GM12878 (cell line): ENCODE data around the gene RASA1. TPM values are rescaled to one million over a fixed set of nuclear protein-coding genes. Genes with fewer than 3 reads are reported as not detected.

Experiments used
- ATAC-seq: fragments of 200-7000 bp; cut with Tn5 transposase; 3 replicates; pipeline ENCODE4 v1.9.1; 2020; ENCODE audit warnings: mild to moderate bottlenecking, moderate library complexity
- BruUV-seq: library from RNA; stranded (reverse); fragments of 400-500 nt; replicated peaks from 2 replicates; lab custom pipeline; 2021; lab: Mats Ljungman, UMichigan
- CTCF ChIA-PET: fragments of 300-600 bp; sonication (Branson Sonifier 250); formaldehyde crosslinking; extraction: SDS; loops from one replicate; lab custom pipeline; 2021; ENCODE audit warnings: inconsistent platforms; lab: Yijun Ruan, JAX
- POLR2A ChIA-PET: fragments of 350-600 bp; formaldehyde crosslinking; extraction: SDS; loops from one replicate; lab custom pipeline; 2021; ENCODE audit warnings: inconsistent platforms; lab: Charles Lee
- RAD21 ChIA-PET: fragments of 300-600 bp; sonication (Branson Sonifier 250); formaldehyde crosslinking; loops from one replicate; lab custom pipeline; 2023; ENCODE audit warnings: antibody characterized with exemption; ENCODE audit not compliant: unreplicated experiment; lab: Charles Lee
- SMC1A ChIA-PET: fragments of 300-600 bp; sonication (Branson Sonifier 250); formaldehyde crosslinking; loops from one replicate; lab custom pipeline; 2023; ENCODE audit not compliant: unreplicated experiment, uncharacterized antibody; lab: Charles Lee
- DNase-seq: peaks from one replicate; pipeline ENCODE4 v3.0.0-alpha.2; 2011; ENCODE audit warnings: low read depth, low spot score
- FAIRE-seq: peaks from 3 replicates; lab custom pipeline; 2011; peaks lifted over from hg19 to GRCh38; lab: Jason Lieb, UNC
- H2AFZ ChIP-seq: 2 replicates; pipeline ENCODE4 v1.6.0; 2011; ENCODE audit warnings: low read depth, low read length, control low read depth; ENCODE audit not compliant: control insufficient read depth
- H3K27ac ChIP-seq: 2 replicates; pipeline ENCODE4 v1.5.1; 2011; ENCODE audit warnings: control low read depth; ENCODE audit not compliant: control insufficient read depth, insufficient read depth
- H3K27me3 ChIP-seq, 2 experiments: replicated peaks in 1 of 2; 2 replicates each; pipeline versions ENCODE4 v1.6.0 to v1.6.1; 2011; ENCODE audit warnings: low read length in 1 of 2; ENCODE audit not compliant: control insufficient read depth in 2 of 2, insufficient read depth in 2 of 2
- H3K36me3 ChIP-seq, 2 experiments: 2 replicates each; pipeline ENCODE4 v1.5.1; 2011; ENCODE audit warnings: low read length in 1 of 2; ENCODE audit not compliant: control insufficient read depth in 2 of 2, insufficient read depth in 2 of 2
- H3K4me1 ChIP-seq: 2 replicates; pipeline ENCODE4 v1.6.1; 2011; ENCODE audit warnings: mild to moderate bottlenecking, low read length, moderate library complexity, mixed read lengths; ENCODE audit not compliant: control insufficient read depth, insufficient read depth
- H3K4me2 ChIP-seq: 2 replicates; pipeline ENCODE4 v1.6.0; 2011; ENCODE audit warnings: control low read depth; ENCODE audit not compliant: control insufficient read depth, insufficient read depth
- H3K4me3 ChIP-seq: fragments of 200-600 bp; sonication (generic); 2 replicates; pipeline ENCODE4 v1.5.1; 2016
- H3K79me2 ChIP-seq: 2 replicates; pipeline ENCODE4 v1.6.0; 2011; ENCODE audit warnings: low read length; ENCODE audit not compliant: control insufficient read depth, insufficient read depth
- H3K9ac ChIP-seq: 2 replicates; pipeline ENCODE4 v1.8.0; 2011; ENCODE audit warnings: low read length, control low read depth, mixed read lengths; ENCODE audit not compliant: control insufficient read depth, insufficient read depth
- H3K9me3 ChIP-seq: replicated peaks from 3 replicates; pipeline ENCODE4 v1.5.1; 2011; ENCODE audit warnings: mild to moderate bottlenecking, low read length; ENCODE audit not compliant: control insufficient read depth, insufficient read depth
- H4K20me1 ChIP-seq: 2 replicates; pipeline ENCODE4 v1.6.0; 2011; ENCODE audit not compliant: control insufficient read depth, insufficient read depth
- ESRRA ChIP-seq: IDR thresholded peaks from 2 replicates; pipeline ENCODE4 v1.6.1; 2012; ENCODE audit warnings: mild to moderate bottlenecking, low read length, improper control_type of control experiment
- EZH2 ChIP-seq: IDR thresholded peaks from 2 replicates; pipeline ENCODE4 v1.6.1; 2012; ENCODE audit warnings: low read depth, mild to moderate bottlenecking, control low read depth, inconsistent platforms, low read length, borderline replicate concordance; ENCODE audit not compliant: control insufficient read depth
- POU2F2 ChIP-seq: IDR thresholded peaks from 3 replicates; pipeline ENCODE4 v1.6.1; 2011; ENCODE audit warnings: low read depth, mild to moderate bottlenecking, low read length, borderline replicate concordance
- RUNX3 ChIP-seq: IDR thresholded peaks from 2 replicates; pipeline ENCODE4 v1.6.1; 2012; ENCODE audit warnings: low read length, inconsistent platforms
- TAF1 ChIP-seq: IDR thresholded peaks from 2 replicates; pipeline ENCODE4 v1.6.1; 2011; ENCODE audit warnings: mild to moderate bottlenecking, low read depth, low read length, borderline replicate concordance
- ZNF217 ChIP-seq: fragments of 450-650 bp; IDR thresholded peaks from 2 replicates; pipeline ENCODE4 v1.6.1; 2017; ENCODE audit warnings: antibody characterized with exemption, mild to moderate bottlenecking
- ZNF384 ChIP-seq: IDR thresholded peaks from 2 replicates; pipeline ENCODE4 v1.6.1; 2012; ENCODE audit warnings: low read depth, mild to moderate bottlenecking, low read length, improper control_type of control experiment, borderline replicate concordance
- ZNF622 ChIP-seq: fragments of 450-650 bp; IDR thresholded peaks from 2 replicates; pipeline ENCODE4 v1.6.1; 2017; ENCODE audit warnings: mild to moderate bottlenecking, inconsistent platforms
- WGBS: methylation state at CpG from one replicate; pipeline ENCODE4 v1.1.6; 2016; ENCODE audit warnings: low lambda C conversion rate; ENCODE audit not compliant: insufficient replicate concordance, insufficient coverage; ENCODE audit errors: missing lambda C conversion rate; 5-methylcytosine and 5-hydroxymethylcytosine counted together
- in situ Hi-C: fragments of 300-500 bp; cut with MboI; formaldehyde crosslinking; loops from 9 replicates; pipeline ENCODE4 v1.14.3; 2018; ENCODE audit warnings: mixed read lengths
- intact Hi-C: fragments of 100-400 bp; cut with micrococcal nuclease; formaldehyde crosslinking; loops from one replicate; pipeline ENCODE4 v1.14.2; 2022; ENCODE audit not compliant: unreplicated experiment
- polyA plus RNA-seq, 11 experiments: library from polyadenylated mRNA; depleted of rRNA in 4 of 11; unstranded in 6 of 11; stranded (reverse) in 5 of 11; fragments of >200 nt; fragmentation: Nextera tagmentation in 4 of 11; fragmentation: Illumina TruSeq in 1 of 11; extraction: Ambion mirVana in 4 of 11; extraction: Trizol in 1 of 11; gene quantifications; 1 replicate in 1 of 11; 2 replicates in 10 of 11; pipeline versions ENCODE4 v1.2.1 to v1.2.3, GENCODE V29; 2011 to 2016; ENCODE audit warnings: inconsistent platforms in 2 of 11, missing spikeins in 2 of 11, low read depth in 1 of 11
- total RNA-seq, 4 experiments: library from RNA; depleted of rRNA in 3 of 4; stranded (reverse); fragments of >200 nt in 3 of 4; fragmentation: Illumina TruSeq in 1 of 4; extraction: Trizol in 1 of 4; gene quantifications; 2 replicates each; pipeline versions ENCODE4 v1.2.1 to v1.2.3, GENCODE V29; 2013 to 2021
- TF ChIP-seq, protein P1 (sequence below): fragments of 450-650 bp; IDR thresholded peaks from 2 replicates; pipeline ENCODE4 v1.6.1; 2016; ENCODE audit warnings: mild to moderate bottlenecking
- TF ChIP-seq, protein P2 (sequence below): fragments of 450-650 bp; IDR thresholded peaks from 2 replicates; pipeline ENCODE4 v1.6.1; 2017; ENCODE audit warnings: mild to moderate bottlenecking, low read depth, inconsistent platforms; ENCODE audit not compliant: poor library complexity, severe bottlenecking

Gene RASA1
- total and polyA plus RNA-seq, 10 of the 15 experiments (the other 5 are each of a cell fraction or from before 2014, with no cell fraction given), result 7.8 to 72.3 (median 21.8) TPM

DNA sequence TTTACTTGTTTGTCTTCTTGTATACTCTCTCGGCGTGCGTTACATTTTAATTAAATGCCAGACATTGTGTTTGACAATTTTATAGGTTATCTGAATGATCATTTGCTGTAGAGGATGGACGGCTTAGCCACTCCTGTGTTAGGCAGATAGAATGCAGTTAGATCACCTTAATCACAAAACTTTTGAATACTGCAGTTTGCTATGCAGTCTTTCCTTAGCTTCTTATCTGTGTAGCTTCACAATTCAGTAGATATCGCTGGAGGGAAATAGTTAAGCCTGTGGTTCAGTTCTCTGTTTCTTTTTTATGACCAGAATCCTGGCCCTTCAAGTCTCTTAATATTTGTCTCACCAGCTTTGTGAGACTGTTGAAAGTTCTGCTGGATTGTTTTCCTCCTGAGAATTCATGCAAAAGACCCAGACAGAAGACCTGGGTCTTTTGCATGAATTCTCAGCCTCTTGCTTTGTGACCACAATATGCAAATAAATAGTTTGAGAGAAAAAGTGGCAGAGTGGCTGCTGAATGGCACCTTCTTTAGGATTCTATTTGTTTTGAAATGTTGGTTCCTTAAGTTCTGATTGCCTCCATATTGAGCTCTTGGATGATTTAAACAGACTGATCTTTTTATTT lies 40.2 kb downstream of the RASA1 start:
- Histone ChIP-seq H3K79me2 (peaks cover 33% of the 10 kb centered on the region), H3K4me3 (no peak overlapping the region), H2AFZ (no peak overlapping the region), H3K9ac (no peak overlapping the region), H3K4me1 (peaks cover 6% of the 10 kb centered on the region), H3K9me3 (peaks cover 6% of the 10 kb centered on the region), H3K4me2 (0 out of 2 replicates have a peak overlapping the region, but pooled peaks have one; percentile 44), H3K27ac (peak overlapping the region; percentile 37; the same call in 1 of the 2 replicates), H4K20me1 (no peaks in the 10 kb centered on the region), H3K27me3 (no peaks in the 10 kb centered on the region), H3K36me3 (peaks cover 3 to 27% of the 10 kb centered on the region in 2 experiments; a peak in 3 of 4 replicates)
- TF ChIP-seq, protein P1, sequence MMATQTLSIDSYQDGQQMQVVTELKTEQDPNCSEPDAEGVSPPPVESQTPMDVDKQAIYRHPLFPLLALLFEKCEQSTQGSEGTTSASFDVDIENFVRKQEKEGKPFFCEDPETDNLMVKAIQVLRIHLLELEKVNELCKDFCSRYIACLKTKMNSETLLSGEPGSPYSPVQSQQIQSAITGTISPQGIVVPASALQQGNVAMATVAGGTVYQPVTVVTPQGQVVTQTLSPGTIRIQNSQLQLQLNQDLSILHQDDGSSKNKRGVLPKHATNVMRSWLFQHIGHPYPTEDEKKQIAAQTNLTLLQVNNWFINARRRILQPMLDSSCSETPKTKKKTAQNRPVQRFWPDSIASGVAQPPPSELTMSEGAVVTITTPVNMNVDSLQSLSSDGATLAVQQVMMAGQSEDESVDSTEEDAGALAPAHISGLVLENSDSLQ, result peak; percentile 26; the same call in 1 of the 2 replicates
- TF ChIP-seq, protein P2, sequence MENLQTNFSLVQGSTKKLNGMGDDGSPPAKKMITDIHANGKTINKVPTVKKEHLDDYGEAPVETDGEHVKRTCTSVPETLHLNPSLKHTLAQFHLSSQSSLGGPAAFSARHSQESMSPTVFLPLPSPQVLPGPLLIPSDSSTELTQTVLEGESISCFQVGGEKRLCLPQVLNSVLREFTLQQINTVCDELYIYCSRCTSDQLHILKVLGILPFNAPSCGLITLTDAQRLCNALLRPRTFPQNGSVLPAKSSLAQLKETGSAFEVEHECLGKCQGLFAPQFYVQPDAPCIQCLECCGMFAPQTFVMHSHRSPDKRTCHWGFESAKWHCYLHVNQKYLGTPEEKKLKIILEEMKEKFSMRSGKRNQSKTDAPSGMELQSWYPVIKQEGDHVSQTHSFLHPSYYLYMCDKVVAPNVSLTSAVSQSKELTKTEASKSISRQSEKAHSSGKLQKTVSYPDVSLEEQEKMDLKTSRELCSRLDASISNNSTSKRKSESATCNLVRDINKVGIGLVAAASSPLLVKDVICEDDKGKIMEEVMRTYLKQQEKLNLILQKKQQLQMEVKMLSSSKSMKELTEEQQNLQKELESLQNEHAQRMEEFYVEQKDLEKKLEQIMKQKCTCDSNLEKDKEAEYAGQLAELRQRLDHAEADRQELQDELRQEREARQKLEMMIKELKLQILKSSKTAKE, result peak; percentile 37
- TF ChIP-seq TAF1 (no peak), POU2F2 (peak; percentile 92; the same call in 1 of the 3 replicates), ZNF384 (no peak), EZH2 (no peak), ZNF622 (no peak), RUNX3 (peak; percentile 37), ZNF217 (no peak), ESRRA (no peak)
- CTCF ChIA-PET, result interaction anchor here (0.7 to 1.5 kb wide), 5 partner anchors 9 to 92 kb away, joined by 3 to 4 read pairs (median 3); no protein-coding TSS in a partner anchor
- in situ Hi-C loops (no loop called here), intact Hi-C loops (no loop called here)
- RAD21 ChIA-PET, result interaction anchor here (1.0 to 1.4 kb wide), 6 partner anchors 92 to 293 kb away, joined by 3 to 8 read pairs (median 3); no protein-coding TSS in a partner anchor
- WGBS, result 68% methylated on average over 5 of the region's 5 CpGs
- SMC1A ChIA-PET, result interaction anchor here (0.6 to 1.9 kb wide), 18 partner anchors 8 to 238 kb away, joined by 3 to 5 read pairs (median 3); partner anchors contain the start of gene RASA1
- peak; percentile 92 for ATAC-seq
- DNase-seq, result peak; percentile 31
- FAIRE-seq, result no peak
- BruUV-seq, result no TSS peak
- POLR2A ChIA-PET, result interaction anchor here (0.7 to 1.0 kb wide), 2 partner anchors 11 to 40 kb away, joined by 3 read pairs; partner anchors contain the start of gene RASA1
